ENCODE measurements around the gene RPL7A. TPM values are rescaled to one million over a fixed set of nuclear protein-coding genes. Genes with fewer than 3 reads are reported as not detected.
A peak's percentile ranks its signal among the peaks of the same experiment; 100 is the strongest.

Gene RPL7A
- total RNA-seq, 1 experiment from 2014 or later, result 1,156 TPM

DNA sequence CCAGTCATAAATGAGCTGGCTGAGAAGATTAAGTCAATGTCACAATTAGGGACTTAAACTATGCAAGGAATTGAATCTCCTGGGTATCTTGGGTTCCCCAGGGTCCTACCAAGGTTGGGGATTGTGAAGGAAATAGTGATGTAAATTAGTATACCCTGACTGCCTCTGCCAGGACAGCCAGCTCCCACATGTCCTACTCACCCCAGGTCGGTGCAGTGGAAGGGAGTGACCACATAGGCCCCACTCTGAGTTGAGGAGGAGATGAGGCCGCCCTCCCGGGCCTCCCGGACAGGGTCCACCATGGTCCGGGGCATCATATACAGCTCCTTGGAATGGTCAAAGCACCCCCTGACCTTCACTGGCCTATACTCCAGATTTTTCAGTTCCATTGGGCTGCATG lies 5.5 kb downstream of the RPL7A start:
- CTCF ChIA-PET, result no interaction called here

DNA sequence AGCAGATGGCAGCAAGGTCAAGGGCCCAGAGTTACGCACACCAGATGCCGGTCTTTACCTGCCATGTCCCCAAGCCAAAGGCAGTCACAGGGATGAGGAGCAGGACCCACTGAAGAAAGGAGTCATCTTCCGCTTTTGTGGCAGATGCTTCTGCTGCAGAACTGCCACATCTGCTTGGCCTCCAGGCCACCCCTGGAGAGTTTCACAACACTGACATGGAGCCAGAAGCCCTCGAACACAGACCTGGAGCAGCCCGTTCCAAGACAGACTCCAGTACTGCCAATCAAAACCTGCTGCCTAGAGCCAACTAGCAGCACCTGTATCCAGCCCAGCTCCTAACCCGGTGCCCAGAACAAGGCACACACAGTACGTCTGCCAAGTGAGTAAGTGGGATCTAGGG lies 6.7 kb downstream of the RPL7A start:
- H3K9me2 ChIP-seq (replicated peaks; ENCODE audit: low read length), result no peaks in the 10 kb centered on the region
- no peak overlapping the region; the same call in 1 of the 2 replicates for H3K4me3 ChIP-seq (ENCODE audit: low read length)
- POLR2A ChIA-PET (ENCODE audit: unreplicated experiment), result no interaction called here
- peaks cover 13% of the 10 kb centered on the region for H3K4me1 ChIP-seq (ENCODE audit: insufficient read depth, low read length)
- no peak overlapping the region for H3K9ac ChIP-seq (ENCODE audit: low read length)
- H3K4me2 ChIP-seq (ENCODE audit: low read length), result 0 out of 2 replicates have a peak overlapping the region, but pooled peaks have one; percentile 80
- no peaks in the 10 kb centered on the region for H3K9me3 ChIP-seq (ENCODE audit: low read length)
- peaks cover 13% of the 10 kb centered on the region; the same call in 1 of the 2 replicates for H4K20me1 ChIP-seq (ENCODE audit: low read length)
- intact Hi-C loops (cut with micrococcal nuclease), result loop anchor here (5.0 kb wide), 1 partner anchor 133 kb away; no protein-coding TSS in a partner anchor
- peaks cover 13% of the 10 kb centered on the region for H3F3A ChIP-seq (ENCODE audit: low read length, unreplicated experiment)
- H3K79me2 ChIP-seq (ENCODE audit: low read length), result peaks cover 46% of the 10 kb centered on the region
- CTCF ChIA-PET, result no interaction called here
- ATAC-seq, result no peak
- no peak for DNase-seq
- H3K27me3 ChIP-seq (ENCODE audit: low read length), result no peaks in the 10 kb centered on the region
- BruUV-seq (replicated peaks), result no TSS peak
- H3K36me3 ChIP-seq (ENCODE audit: low read depth, low read length), result peaks cover 27% of the 10 kb centered on the region
- no peak overlapping the region for H3K27ac ChIP-seq (ENCODE audit: low read length)
- no peak overlapping the region for H2AFZ ChIP-seq (ENCODE audit: low read length)
- TF ChIP-seq, protein P1, sequence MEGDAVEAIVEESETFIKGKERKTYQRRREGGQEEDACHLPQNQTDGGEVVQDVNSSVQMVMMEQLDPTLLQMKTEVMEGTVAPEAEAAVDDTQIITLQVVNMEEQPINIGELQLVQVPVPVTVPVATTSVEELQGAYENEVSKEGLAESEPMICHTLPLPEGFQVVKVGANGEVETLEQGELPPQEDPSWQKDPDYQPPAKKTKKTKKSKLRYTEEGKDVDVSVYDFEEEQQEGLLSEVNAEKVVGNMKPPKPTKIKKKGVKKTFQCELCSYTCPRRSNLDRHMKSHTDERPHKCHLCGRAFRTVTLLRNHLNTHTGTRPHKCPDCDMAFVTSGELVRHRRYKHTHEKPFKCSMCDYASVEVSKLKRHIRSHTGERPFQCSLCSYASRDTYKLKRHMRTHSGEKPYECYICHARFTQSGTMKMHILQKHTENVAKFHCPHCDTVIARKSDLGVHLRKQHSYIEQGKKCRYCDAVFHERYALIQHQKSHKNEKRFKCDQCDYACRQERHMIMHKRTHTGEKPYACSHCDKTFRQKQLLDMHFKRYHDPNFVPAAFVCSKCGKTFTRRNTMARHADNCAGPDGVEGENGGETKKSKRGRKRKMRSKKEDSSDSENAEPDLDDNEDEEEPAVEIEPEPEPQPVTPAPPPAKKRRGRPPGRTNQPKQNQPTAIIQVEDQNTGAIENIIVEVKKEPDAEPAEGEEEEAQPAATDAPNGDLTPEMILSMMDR (conservative IDR thresholded peaks at IDR 0.05; ENCODE audit: low read depth, low read length), result no peak
- TF ChIP-seq EZH2 (IDR thresholded peaks at IDR 0.05; ENCODE audit: low read length, unreplicated experiment), result no peak
- no peak for TF ChIP-seq EZH2phosphoT487 (IDR thresholded peaks at IDR 0.05; ENCODE audit: borderline replicate concordance, low read length)

More for the DNA sequence above, 5.5 kb downstream of the RPL7A start:
- ATAC-seq (no peak), DNase-seq (no peak)
- TF ChIP-seq, protein P1 (conservative IDR thresholded peaks at IDR 0.05; ENCODE audit: low read depth, low read length), result no peak
- no peak for TF ChIP-seq EZH2phosphoT487 (IDR thresholded peaks at IDR 0.05; ENCODE audit: borderline replicate concordance, low read length)
- TF ChIP-seq EZH2 (IDR thresholded peaks at IDR 0.05; ENCODE audit: low read length, unreplicated experiment), result no peak
- Histone ChIP-seq H3K4me1 (ENCODE audit: insufficient read depth, low read length) (peaks cover 20% of the 10 kb centered on the region), H3K4me3 (ENCODE audit: low read length) (no peak overlapping the region), H2AFZ (ENCODE audit: low read length) (no peak overlapping the region), H3K4me2 (ENCODE audit: low read length) (no peak overlapping the region), H3F3A (ENCODE audit: low read length, unreplicated experiment) (peaks cover 13% of the 10 kb centered on the region), H3K36me3 (ENCODE audit: low read depth, low read length) (peaks cover 39% of the 10 kb centered on the region), H3K79me2 (ENCODE audit: low read length) (peaks cover 52% of the 10 kb centered on the region), H3K9me3 (ENCODE audit: low read length) (no peaks in the 10 kb centered on the region), H3K9me2 (replicated peaks; ENCODE audit: low read length) (no peaks in the 10 kb centered on the region), H3K9ac (ENCODE audit: low read length) (no peak overlapping the region), H4K20me1 (ENCODE audit: low read length) (peaks cover 24% of the 10 kb centered on the region), H3K27me3 (ENCODE audit: low read length) (no peaks in the 10 kb centered on the region), H3K27ac (ENCODE audit: low read length) (no peak overlapping the region)
- intact Hi-C loops (cut with micrococcal nuclease), result no loop called here
- POLR2A ChIA-PET (ENCODE audit: unreplicated experiment), result no interaction called here
- BruUV-seq (replicated peaks), result no TSS peak

DNA sequence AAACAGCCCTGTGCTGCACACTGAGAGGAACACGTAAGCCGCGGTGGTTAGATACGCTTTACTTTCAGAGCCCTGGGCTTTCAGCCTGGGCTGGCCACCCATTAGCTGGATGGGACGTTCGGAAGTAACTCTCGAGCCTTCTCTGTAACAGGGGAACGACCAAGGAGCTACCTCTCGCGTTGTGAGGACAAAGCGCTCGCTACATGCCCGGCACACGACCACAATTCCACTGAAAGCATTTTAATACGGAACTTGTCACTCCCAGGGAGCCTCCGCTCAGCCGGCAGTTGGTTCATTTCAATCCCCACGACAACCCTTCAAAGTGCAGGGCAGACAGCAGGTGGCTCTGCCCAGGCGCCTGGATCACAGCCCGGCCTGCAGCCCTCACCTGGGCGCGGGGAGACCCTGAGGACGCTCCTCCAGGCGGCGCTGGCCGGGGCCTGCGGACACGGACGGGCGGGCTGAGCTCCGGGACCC lies 7.9 kb downstream of the RPL7A start:
- H3K36me3 ChIP-seq (ENCODE audit: low read depth, low read length), result peaks cover 18% of the 10 kb centered on the region
- no peak overlapping the region for H3K27ac ChIP-seq (ENCODE audit: low read length)
- TF ChIP-seq EZH2 (IDR thresholded peaks at IDR 0.05; ENCODE audit: low read length, unreplicated experiment), result no peak
- TF ChIP-seq EZH2phosphoT487 (IDR thresholded peaks at IDR 0.05; ENCODE audit: borderline replicate concordance, low read length), result no peak
- TF ChIP-seq, protein P1 (conservative IDR thresholded peaks at IDR 0.05; ENCODE audit: low read depth, low read length), result no peak
- CTCF ChIA-PET, result interaction anchor here (0.7 kb wide), 1 partner anchor 69 kb away, joined by 8 read pairs; no protein-coding TSS in a partner anchor
- intact Hi-C loops (cut with micrococcal nuclease), result loop anchor here (5.0 kb wide), 1 partner anchor 131 kb away; no protein-coding TSS in a partner anchor
- peak overlapping the region; percentile 89 for H3K4me3 ChIP-seq (ENCODE audit: low read length)
- H3K9me2 ChIP-seq (replicated peaks; ENCODE audit: low read length), result no peaks in the 10 kb centered on the region
- H3K4me1 ChIP-seq (ENCODE audit: insufficient read depth, low read length), result peaks cover 11% of the 10 kb centered on the region
- H3K9me3 ChIP-seq (ENCODE audit: low read length), result no peaks in the 10 kb centered on the region
- DNase-seq (no peak), ATAC-seq (peak; percentile 23)
- H3K9ac ChIP-seq (ENCODE audit: low read length), result peak overlapping the region; percentile 66
- peaks cover 4% of the 10 kb centered on the region; the same call in 1 of the 2 replicates for H4K20me1 ChIP-seq (ENCODE audit: low read length)
- H2AFZ ChIP-seq (ENCODE audit: low read length), result no peak overlapping the region
- no peaks in the 10 kb centered on the region for H3K27me3 ChIP-seq (ENCODE audit: low read length)
- H3F3A ChIP-seq (ENCODE audit: low read length, unreplicated experiment), result peaks cover 7% of the 10 kb centered on the region
- peak overlapping the region; percentile 80 for H3K4me2 ChIP-seq (ENCODE audit: low read length)
- POLR2A ChIA-PET (ENCODE audit: unreplicated experiment), result interaction anchor here (1.1 kb wide), 1 partner anchor 9 kb away, joined by 4 read pairs; no protein-coding TSS in a partner anchor
- peaks cover 39% of the 10 kb centered on the region for H3K79me2 ChIP-seq (ENCODE audit: low read length)
- TSS peak; percentile 36 for BruUV-seq (replicated peaks)
